HEK293T (cell line): ENCODE results near the gene NGB.

Experiments used
- ARNT ChIP-seq: fragments of 450-650 bp; IDR thresholded peaks from 2 replicates; pipeline ENCODE4 v1.6.1; 2017; ENCODE audit warnings: mild to moderate bottlenecking
- BHLHE40 ChIP-seq: fragments of 450-650 bp; IDR thresholded peaks from 2 replicates; pipeline ENCODE4 v1.6.1; 2016; ENCODE audit warnings: mild to moderate bottlenecking, moderate library complexity, borderline replicate concordance
- ELF4 ChIP-seq: fragments of 450-650 bp; IDR thresholded peaks from 2 replicates; pipeline ENCODE4 v1.6.1; 2017; ENCODE audit warnings: antibody characterized with exemption
- FOXK2 ChIP-seq: fragments of 450-650 bp; IDR thresholded peaks from 2 replicates; pipeline ENCODE4 v1.6.1; 2016; ENCODE audit warnings: mild to moderate bottlenecking
- FOXM1 ChIP-seq: fragments of 450-650 bp; IDR thresholded peaks from 2 replicates; pipeline ENCODE4 v1.6.1; 2017; ENCODE audit warnings: mild to moderate bottlenecking, borderline replicate concordance
- HDGF ChIP-seq: fragments of 450-650 bp; IDR thresholded peaks from 2 replicates; pipeline ENCODE4 v1.6.1; 2017; ENCODE audit warnings: antibody characterized with exemption, borderline replicate concordance
- L3MBTL2 ChIP-seq: fragments of 450-650 bp; conservative IDR thresholded peaks from 2 replicates; pipeline ENCODE4 v1.6.1; 2016; ENCODE audit warnings: mild to moderate bottlenecking
- LEF1 ChIP-seq: fragments of 450-650 bp; IDR thresholded peaks from 2 replicates; pipeline ENCODE4 v1.6.1; 2017; ENCODE audit warnings: mild to moderate bottlenecking, borderline replicate concordance
- PKNOX1 ChIP-seq: fragments of 450-650 bp; IDR thresholded peaks from 2 replicates; pipeline ENCODE4 v1.6.1; 2016
- SP1 ChIP-seq: fragments of 450-650 bp; IDR thresholded peaks from 2 replicates; pipeline ENCODE4 v1.6.1; 2017
- SUZ12 ChIP-seq: fragments of 450-650 bp; IDR thresholded peaks from 2 replicates; pipeline ENCODE4 v1.6.1; 2016; ENCODE audit warnings: mild to moderate bottlenecking
- TARDBP ChIP-seq: fragments of 450-650 bp; IDR thresholded peaks from 2 replicates; pipeline ENCODE4 v1.6.1; 2016
- ZNF384 ChIP-seq: fragments of 450-650 bp; IDR thresholded peaks from 2 replicates; pipeline ENCODE4 v1.6.1; 2016

- no peak for TF ChIP-seq FOXK2
- TF ChIP-seq BHLHE40, result no peak
- no peak for TF ChIP-seq FOXM1
- TF ChIP-seq SUZ12, result no peak
- no peak for TF ChIP-seq ELF4
- TF ChIP-seq SP1, result no peak
- no peak for TF ChIP-seq TARDBP
- TF ChIP-seq LEF1, result no peak
- no peak for TF ChIP-seq HDGF
- no peak for TF ChIP-seq ARNT
- no peak for TF ChIP-seq ZNF384
- no peak for TF ChIP-seq PKNOX1
- TF ChIP-seq L3MBTL2, result no peak
Observed at GRCh38 chr14:77299771-77300170, 28.8 kb upstream of the NGB start.
